ENCODE results near the gene KCNAB1.
A peak's percentile ranks its signal among the peaks of the same experiment; 100 is the strongest.

The KCNAB1 gene

GRCh38 chr3:156407617-156408225 is 287.3 kb downstream of the KCNAB1 start:
- DNase-seq (ENCODE audit: low read depth): no peak

GRCh38 chr3:156409694-156410093 is 289.3 kb downstream of the KCNAB1 start:
- DNase-seq (ENCODE audit: low read depth): no peak

- no peak for DNase-seq (ENCODE audit: low read depth)
These were observed 292.2 kb downstream of the KCNAB1 start for GRCh38 chr3:156412600-156412999.

- DNase-seq (ENCODE audit: low read depth): no peak
These were observed 293.0 kb downstream of the KCNAB1 start for GRCh38 chr3:156413293-156413892.

- DNase-seq (ENCODE audit: low read depth): peak; percentile 21
These were observed 296.6 kb downstream of the KCNAB1 start for GRCh38 chr3:156416846-156417558.

- no peak for DNase-seq (ENCODE audit: low read depth)
These were observed 297.3 kb downstream of the KCNAB1 start for GRCh38 chr3:156417559-156418132.

- DNase-seq (ENCODE audit: low read depth): no peak
These were observed 298.1 kb downstream of the KCNAB1 start for GRCh38 chr3:156418428-156418827.

GRCh38 chr3:156421534-156421933 is 301.2 kb downstream of the KCNAB1 start:
- DNase-seq (ENCODE audit: low read depth): no peak

GRCh38 chr3:156424758-156425157 is 304.4 kb downstream of the KCNAB1 start:
- no peak for DNase-seq (ENCODE audit: low read depth)

- DNase-seq (ENCODE audit: low read depth): no peak
These were observed 305.3 kb downstream of the KCNAB1 start for GRCh38 chr3:156425651-156426050.

- peak; percentile 3 for DNase-seq (ENCODE audit: low read depth)
These were observed 308.7 kb downstream of the KCNAB1 start for GRCh38 chr3:156429125-156429524.

GRCh38 chr3:156431334-156432124 is 311.2 kb downstream of the KCNAB1 start:
- DNase-seq (ENCODE audit: low read depth): no peak

GRCh38 chr3:156432563-156432962 is 312.2 kb downstream of the KCNAB1 start:
- no peak for DNase-seq (ENCODE audit: low read depth)

- peak; percentile 53 for DNase-seq (ENCODE audit: low read depth)
These were observed 312.8 kb downstream of the KCNAB1 start for GRCh38 chr3:156433138-156433537.

GRCh38 chr3:156433910-156434309 is 313.5 kb downstream of the KCNAB1 start:
- DNase-seq (ENCODE audit: low read depth): peak; percentile 39

GRCh38 chr3:156434921-156435320 is 314.5 kb downstream of the KCNAB1 start:
- DNase-seq (ENCODE audit: low read depth): no peak

GRCh38 chr3:156443079-156443478 is 322.7 kb downstream of the KCNAB1 start:
- DNase-seq (ENCODE audit: low read depth): no peak

- peak; percentile 6 for DNase-seq (ENCODE audit: low read depth)
These were observed 325.0 kb downstream of the KCNAB1 start for GRCh38 chr3:156445117-156446090.

- peak; percentile 42 for DNase-seq (ENCODE audit: low read depth)
These were observed 327.9 kb downstream of the KCNAB1 start for GRCh38 chr3:156448300-156448699.

- DNase-seq (ENCODE audit: low read depth): no peak
These were observed 329.6 kb downstream of the KCNAB1 start for GRCh38 chr3:156449710-156450574.

Measured in amniotic epithelial cell (primary cell).